Uterus (tissue), 4 donors: Measurements from ENCODE around the gene CALCR. TPM values are rescaled to one million over a fixed set of nuclear protein-coding genes. Genes with fewer than 3 reads are reported as not detected.

Experiments used
- DNase-seq, 2 donors: peaks; one replicate each; pipeline ENCODE4 v3.0.0-alpha.2; 2019 to 2020
- H3K27ac ChIP-seq, 2 donors: fragments of 200-600 bp; sonication (generic); 1 replicate in 1 of 2; 2 replicates in 1 of 2; pipeline ENCODE4 v1.5.1; 2016 to 2018
- H3K27me3 ChIP-seq, 2 donors: fragments of 200-600 bp; sonication (generic); one replicate each; pipeline ENCODE4 v1.5.1; 2018 to 2019; ENCODE audit warnings: control low read depth in 1 of 2
- H3K36me3 ChIP-seq, 2 donors: fragments of 200-600 bp; sonication (generic); one replicate each; pipeline ENCODE4 v1.5.1; 2019; ENCODE audit warnings: control low read depth in 1 of 2
- H3K4me1 ChIP-seq, 2 donors: fragments of 200-600 bp; sonication (generic); one replicate each; pipeline ENCODE4 v1.5.1; 2018 to 2019; ENCODE audit warnings: control low read depth in 1 of 2
- H3K4me3 ChIP-seq, 2 donors: fragments of 200-600 bp; sonication (generic); 1 replicate in 1 of 2; 2 replicates in 1 of 2; pipeline ENCODE4 v1.5.1; 2018 to 2019; ENCODE audit warnings: mild to moderate bottlenecking in 1 of 2
- H3K9me3 ChIP-seq, 2 donors: fragments of 200-600 bp; sonication (generic); one replicate each; pipeline ENCODE4 v1.5.1; 2019; ENCODE audit warnings: control low read depth in 1 of 2
- CTCF ChIP-seq, 4 experiments: fragments of 200-600 bp in 2 of 4; fragments of 450-650 bp in 2 of 4; sonication (generic) in 2 of 4; IDR thresholded peaks; one replicate each; pipeline ENCODE4 v1.5.1; 2016 to 2019; ENCODE audit warnings: antibody characterized with exemption in 4 of 4, mild to moderate bottlenecking in 2 of 4, moderate library complexity in 1 of 4
- POLR2A ChIP-seq, 2 donors: fragments of 450-650 bp; IDR thresholded peaks; one replicate each; pipeline ENCODE4 v1.6.1; 2016; ENCODE audit warnings: antibody characterized with exemption in 2 of 2, mild to moderate bottlenecking in 1 of 2, moderate library complexity in 1 of 2
- intact Hi-C: fragments of 100-400 bp; cut with DNase I; formaldehyde crosslinking; loops from one replicate; pipeline ENCODE4 v1.15.1; 2023; ENCODE audit warnings: low total_unique reads
- total RNA-seq, 4 donors: library from RNA; depleted of rRNA in 3 of 4; stranded (reverse); fragments of >200 nt in 3 of 4; gene quantifications; one replicate each; pipeline versions ENCODE4 v1.1.0 to v1.2.4, GENCODE V29; 2014 to 2023
- donor health status: DM: yes; HTN: yes; CAD: no.

CALCR gene
- total RNA-seq, 4 donors from 2014 or later: 0.15 to 0.26 TPM; not detected in 2

GRCh38 chr7:93442478-93443224 lies 131.9 kb downstream of the CALCR start:
- TF ChIP-seq POLR2A (IDR thresholded peaks at IDR 0.05) (no peak), CTCF (IDR thresholded peaks at IDR 0.05) (no peak)

GRCh38 chr7:93435791-93436190 lies 138.7 kb downstream of the CALCR start:
- no peaks in the 10 kb centered on the region for H3K9me3 ChIP-seq
- no peaks in the 10 kb centered on the region for H3K27me3 ChIP-seq
- TF ChIP-seq POLR2A (IDR thresholded peaks at IDR 0.05) (no peak), CTCF (IDR thresholded peaks at IDR 0.05) (no peak)
- no peak for DNase-seq
- H3K27ac ChIP-seq: no peak overlapping the region
- H3K4me3 ChIP-seq: no peak overlapping the region
- no peaks in the 10 kb centered on the region for H3K4me1 ChIP-seq
- H3K36me3 ChIP-seq: no peaks in the 10 kb centered on the region
- intact Hi-C loops: no loop called here

More at GRCh38 chr7:93442478-93443224, 131.9 kb downstream of the CALCR start:
- H3K9me3 ChIP-seq: no peaks in the 10 kb centered on the region
- intact Hi-C loops: no loop called here
- H3K4me1 ChIP-seq: no peaks in the 10 kb centered on the region
- no peak for DNase-seq
- no peak overlapping the region for H3K4me3 ChIP-seq
- H3K27me3 ChIP-seq: no peaks in the 10 kb centered on the region
- no peaks in the 10 kb centered on the region for H3K36me3 ChIP-seq
- no peak overlapping the region for H3K27ac ChIP-seq

GRCh38 chr7:93432130-93432529 lies 142.4 kb downstream of the CALCR start:
- no peak overlapping the region for H3K4me3 ChIP-seq
- no peak overlapping the region for H3K27ac ChIP-seq
- no peaks in the 10 kb centered on the region for H3K27me3 ChIP-seq
- DNase-seq: no peak
- no peaks in the 10 kb centered on the region for H3K9me3 ChIP-seq
- H3K4me1 ChIP-seq: no peaks in the 10 kb centered on the region
- no peak for TF ChIP-seq CTCF (IDR thresholded peaks at IDR 0.05)
- TF ChIP-seq POLR2A (IDR thresholded peaks at IDR 0.05): no peak
- no peaks in the 10 kb centered on the region for H3K36me3 ChIP-seq
- intact Hi-C loops: no loop called here

GRCh38 chr7:93430917-93431588 lies 143.5 kb downstream of the CALCR start:
- Histone ChIP-seq H3K4me1 (no peaks in the 10 kb centered on the region), H3K4me3 (no peak overlapping the region), H3K9me3 (no peaks in the 10 kb centered on the region), H3K27me3 (no peaks in the 10 kb centered on the region), H3K36me3 (no peaks in the 10 kb centered on the region), H3K27ac (no peak overlapping the region)
- intact Hi-C loops: no loop called here
- TF ChIP-seq POLR2A (IDR thresholded peaks at IDR 0.05) (no peak), CTCF (IDR thresholded peaks at IDR 0.05) (no peak)
- DNase-seq: no peak

- Histone ChIP-seq H3K9me3 (no peaks in the 10 kb centered on the region), H3K36me3 (no peaks in the 10 kb centered on the region), H3K27ac (no peak overlapping the region), H3K4me3 (no peak overlapping the region), H3K27me3 (no peaks in the 10 kb centered on the region), H3K4me1 (no peaks in the 10 kb centered on the region)
- no peak for TF ChIP-seq POLR2A (IDR thresholded peaks at IDR 0.05)
- TF ChIP-seq CTCF (IDR thresholded peaks at IDR 0.05): no peak
- DNase-seq: no peak
- intact Hi-C loops: no loop called here
Observed at GRCh38 chr7:93429563-93429962, 145.0 kb downstream of the CALCR start.
